ENCODE measurements around the gene IFT27.
"Not testable (repeated sequence)": the region's sequence is repeated elsewhere in the genome, so short reads cannot be mapped to it uniquely, and the experiment has no call there.

The IFT27 gene

DNA sequence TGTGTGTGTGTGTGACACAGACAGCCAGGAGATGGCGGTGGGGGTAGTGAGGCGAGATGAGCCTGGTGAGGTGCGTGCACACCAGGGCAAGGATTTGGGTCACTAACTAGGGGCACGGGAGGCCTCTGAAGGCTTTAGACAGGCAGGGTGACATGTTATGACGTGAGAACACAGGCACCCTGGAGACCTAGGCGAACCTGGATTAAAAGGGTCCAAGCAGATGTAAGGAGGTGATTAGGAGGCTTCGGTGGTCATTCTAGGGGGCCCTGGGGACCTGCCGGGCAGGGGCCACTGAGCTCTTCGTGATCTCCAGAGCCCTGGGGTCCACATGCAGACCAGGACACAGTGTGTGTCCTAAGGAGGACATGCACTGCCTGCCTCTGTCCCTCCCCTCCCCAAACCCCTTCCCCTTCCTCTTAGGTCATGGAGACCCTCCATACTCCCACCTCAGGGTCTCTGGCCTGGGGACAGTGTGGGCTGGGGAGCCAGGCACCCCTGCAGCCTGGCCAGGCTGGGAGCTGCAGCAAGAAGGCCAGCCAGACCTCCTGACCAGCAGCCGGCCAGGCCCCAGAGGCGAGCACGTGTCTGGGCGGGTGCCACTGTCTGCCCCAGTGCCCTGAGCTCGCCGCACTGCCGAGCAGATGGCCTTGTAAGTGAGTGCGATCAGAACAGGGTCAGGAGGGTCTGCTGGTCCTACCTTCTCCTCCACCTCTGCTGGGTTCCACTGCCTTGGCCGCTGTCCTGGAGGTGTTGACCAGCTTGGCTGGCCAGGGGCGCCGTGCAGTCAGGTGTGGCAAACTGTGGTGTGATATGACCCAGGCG lies 32.1 kb downstream of the IFT27 start:
- no peak for DNase-seq (ENCODE audit: low spot score)

DNA sequence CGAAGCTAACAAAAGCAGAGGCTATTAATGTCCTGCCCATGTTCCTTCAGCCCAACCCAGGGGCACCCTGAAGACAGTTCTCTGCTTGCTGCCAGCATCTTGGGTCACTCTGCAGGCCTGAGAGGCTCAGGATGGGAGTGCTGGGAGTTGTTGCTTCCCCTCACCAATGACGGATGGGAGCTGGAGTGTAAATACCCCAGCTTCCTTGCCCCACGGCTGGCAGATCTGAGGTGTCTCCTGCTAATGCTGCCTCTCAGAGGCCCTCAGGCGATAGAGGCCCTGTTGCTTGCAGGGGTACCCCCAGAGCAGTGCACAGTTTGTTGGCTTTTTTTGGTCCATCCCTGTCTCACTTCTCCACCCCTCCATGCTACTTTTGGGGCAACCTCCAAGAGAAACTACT lies 32.9 kb downstream of the IFT27 start:
- no peak for DNase-seq (ENCODE audit: low spot score)

DNA sequence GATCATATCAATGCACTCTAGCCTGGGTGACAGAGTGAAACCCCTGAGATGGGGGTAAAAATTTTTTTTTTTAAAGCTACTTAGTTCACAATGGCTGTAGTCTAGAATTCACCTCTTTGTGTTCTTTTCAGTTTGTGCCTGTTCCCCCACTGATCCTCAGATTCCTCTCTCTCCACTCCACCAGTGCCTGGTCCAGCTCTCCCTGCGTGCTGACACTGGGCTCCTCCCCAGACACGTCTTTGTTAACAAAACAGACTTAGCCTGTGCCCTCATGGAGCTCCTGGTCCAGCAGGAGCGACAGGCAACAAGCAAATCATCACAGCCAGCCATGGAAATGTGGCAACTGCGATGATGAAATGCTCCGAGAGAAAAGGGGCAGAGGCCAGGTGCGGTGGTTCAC lies 34.0 kb downstream of the IFT27 start:
- DNase-seq (ENCODE audit: low spot score), result no peak

DNA sequence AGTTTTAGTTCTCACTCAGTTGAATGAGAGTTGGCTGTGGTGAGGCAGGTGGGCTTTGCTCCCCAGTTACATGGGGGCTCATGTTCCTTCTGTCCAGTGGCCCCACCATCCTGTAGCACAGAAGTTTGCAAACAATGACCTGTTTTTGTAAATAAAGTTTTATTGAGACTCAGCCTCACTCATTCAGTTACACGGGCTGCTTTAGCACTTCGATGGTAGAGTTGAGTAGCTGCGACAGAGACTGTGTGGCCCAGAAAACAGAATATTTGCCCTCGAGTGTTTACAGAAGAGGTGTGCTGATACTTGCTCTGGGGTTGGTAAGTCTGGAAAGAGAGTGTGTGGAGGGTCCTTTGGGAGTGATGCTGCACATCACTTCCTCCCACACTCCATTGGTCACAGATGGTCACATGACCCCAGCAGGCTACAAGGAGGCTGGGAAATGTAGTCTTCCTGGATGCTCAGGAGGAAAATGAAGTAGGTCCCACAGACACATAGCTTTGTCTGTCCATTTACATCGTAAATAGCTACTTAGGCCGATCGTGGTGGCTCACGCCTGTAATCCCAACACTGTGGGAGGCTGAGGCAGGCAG lies 34.6 kb downstream of the IFT27 start:
- no peak for DNase-seq (ENCODE audit: low spot score)

DNA sequence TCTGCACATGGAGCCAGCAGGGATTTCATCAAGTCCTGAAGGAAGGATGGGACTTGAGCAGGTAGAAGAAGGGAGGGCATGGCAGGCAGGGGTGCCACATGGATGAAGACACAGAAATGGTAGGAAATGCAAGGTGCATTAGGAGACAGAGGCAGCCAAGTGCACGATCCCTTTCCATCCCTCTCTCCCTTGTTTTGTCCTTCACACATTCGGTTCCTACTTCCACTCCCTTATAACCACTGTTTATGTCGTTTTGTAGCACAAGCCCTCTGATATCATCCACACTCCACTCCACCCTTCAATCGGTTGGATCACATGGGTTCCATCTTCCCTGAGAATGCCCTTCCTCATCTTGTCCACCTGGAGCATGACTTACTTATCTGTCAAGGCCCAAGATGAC lies 35.2 kb downstream of the IFT27 start:
- DNase-seq (ENCODE audit: low spot score), result no peak

DNA sequence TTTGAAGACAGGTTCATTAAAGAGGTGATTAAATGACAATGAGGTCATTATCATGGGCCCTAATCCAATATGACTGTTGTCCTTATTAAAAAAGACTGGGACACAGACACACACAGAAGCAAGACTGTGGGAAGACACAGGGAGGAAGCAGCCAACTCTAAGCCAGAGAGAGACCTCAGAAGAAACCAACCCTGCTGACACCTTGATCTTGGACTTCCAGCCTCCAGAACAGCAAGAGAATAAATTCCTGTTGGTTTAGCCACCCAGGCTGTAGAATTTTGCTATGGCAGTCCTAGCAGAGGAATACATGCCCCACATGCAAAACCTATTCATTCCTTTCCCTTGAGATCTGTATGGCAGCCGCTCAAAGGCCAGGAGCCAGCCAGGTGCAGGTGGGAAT lies 36.7 kb downstream of the IFT27 start:
- no peak for DNase-seq (ENCODE audit: low spot score)

DNA sequence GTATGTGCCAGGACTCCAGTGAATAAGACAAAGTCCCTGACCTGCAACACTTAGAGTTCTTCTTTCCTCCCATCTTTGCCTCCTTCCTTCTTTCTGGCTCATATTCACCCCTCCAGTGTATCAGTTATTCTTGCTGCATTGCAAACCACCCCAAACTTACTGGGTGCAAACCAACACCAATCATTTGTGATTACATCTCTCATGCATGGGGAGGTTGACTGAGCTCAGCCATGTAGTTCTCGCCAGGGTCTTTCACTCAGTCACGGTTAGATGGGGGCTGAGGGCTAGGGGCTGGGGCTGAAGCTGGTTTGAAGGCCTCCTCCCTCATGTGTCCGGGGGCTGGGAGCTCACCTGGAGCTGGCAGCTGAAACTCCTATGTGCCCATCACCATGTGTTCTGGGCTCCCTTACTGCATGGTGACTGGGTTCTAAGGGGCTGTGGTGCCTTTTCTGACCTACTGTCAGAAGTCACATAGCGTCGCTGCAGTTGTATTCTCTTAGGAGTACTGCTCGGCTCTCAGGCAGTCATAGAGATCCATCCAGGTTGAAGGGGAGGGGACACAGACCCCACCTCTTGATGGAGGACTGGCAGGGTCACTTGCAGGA lies 37.4 kb downstream of the IFT27 start:
- no peak for DNase-seq (ENCODE audit: low spot score)

DNA sequence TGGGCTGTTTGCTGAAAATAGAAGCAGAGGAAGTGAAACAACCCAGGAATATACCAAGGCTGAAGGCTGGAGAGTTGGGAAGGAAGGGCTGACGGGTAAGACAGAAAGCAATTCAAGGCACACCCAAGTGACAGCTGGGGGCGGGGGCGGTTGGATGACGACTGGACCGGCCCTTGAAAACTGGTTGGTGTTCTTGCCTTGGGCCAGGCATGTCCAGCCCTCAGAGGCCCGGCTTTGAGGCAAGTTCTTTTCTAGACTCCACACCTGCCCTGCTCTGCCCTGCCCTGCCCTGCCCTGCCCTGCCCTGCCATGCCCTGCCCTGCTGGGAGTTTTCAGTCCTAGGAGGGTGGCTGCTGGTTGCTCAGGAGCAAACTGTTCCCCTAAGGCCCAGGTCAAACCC lies 38.1 kb downstream of the IFT27 start:
- DNase-seq (ENCODE audit: low spot score), result no peak

DNA sequence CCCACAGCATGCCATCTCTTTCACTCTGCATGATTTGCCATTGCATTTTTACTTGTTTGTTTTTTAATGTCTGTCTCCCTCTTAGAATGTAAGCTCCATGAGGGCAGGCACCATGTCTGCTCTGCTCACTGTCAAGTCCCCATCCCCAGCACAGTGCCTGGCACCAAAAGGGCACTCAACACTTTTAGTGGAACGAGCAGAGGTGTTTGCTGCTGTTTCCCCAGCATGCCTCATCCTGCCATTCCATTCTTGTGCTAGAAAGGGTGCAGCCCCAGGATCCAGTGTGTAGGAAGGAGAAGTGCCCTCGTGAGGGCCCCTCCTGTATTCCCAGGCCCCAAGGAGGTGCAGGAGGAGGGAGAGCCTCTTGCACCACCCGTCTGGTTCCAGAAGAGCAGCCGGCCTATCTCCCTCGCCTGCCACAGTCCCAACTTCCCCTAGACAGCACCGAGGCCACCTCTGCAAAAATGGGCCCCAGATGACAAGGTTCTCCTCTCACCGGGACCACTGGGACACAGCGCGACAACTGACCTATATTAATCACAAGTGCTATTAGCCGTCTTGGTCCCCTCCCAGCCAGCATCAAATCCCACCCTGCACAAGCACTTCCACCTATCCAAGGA lies 39.1 kb downstream of the IFT27 start:
- DNase-seq (ENCODE audit: low spot score), result no peak

DNA sequence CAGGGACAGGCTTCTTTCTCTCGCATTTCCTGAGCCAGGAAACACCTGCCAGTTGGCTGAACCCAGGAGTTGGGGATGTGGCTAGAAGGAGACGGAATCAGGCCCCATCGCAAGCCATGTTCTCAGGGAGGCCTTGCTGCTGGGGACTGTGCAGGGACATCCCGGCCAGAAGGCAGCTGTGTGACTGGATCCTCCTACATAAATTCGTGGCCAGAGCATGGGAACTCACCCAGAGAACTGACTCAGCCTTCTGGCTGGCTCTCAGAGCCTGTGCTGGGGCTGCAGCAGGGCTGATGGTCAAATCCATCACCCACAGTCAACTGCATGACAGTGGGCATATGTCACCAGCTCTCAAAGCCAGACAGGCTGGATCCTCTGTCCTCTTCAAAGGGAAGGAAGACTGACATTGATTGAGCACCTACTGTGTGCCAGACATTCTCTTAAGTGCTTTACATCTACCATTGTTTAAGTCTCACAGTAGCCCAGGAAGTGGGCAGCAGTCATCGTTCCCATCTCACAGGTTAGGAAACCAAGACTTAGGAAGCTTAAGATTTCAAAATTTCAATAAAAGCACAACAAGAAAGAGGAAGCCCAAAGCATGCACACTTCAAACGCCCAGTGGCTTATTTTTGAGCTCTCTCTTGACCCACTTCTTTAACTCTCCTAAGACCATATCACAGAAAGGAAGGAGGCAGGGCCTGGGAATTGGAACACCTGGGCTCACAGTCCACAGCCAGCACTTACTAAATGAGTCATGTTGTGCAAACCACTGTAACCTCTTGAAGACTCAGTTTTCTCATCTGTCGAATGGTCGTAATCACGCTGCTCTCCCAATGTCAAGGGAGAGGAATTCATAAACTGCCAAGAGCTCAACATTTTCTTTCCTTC lies 41.5 kb downstream of the IFT27 start:
- DNase-seq (ENCODE audit: low spot score), result no peak

DNA sequence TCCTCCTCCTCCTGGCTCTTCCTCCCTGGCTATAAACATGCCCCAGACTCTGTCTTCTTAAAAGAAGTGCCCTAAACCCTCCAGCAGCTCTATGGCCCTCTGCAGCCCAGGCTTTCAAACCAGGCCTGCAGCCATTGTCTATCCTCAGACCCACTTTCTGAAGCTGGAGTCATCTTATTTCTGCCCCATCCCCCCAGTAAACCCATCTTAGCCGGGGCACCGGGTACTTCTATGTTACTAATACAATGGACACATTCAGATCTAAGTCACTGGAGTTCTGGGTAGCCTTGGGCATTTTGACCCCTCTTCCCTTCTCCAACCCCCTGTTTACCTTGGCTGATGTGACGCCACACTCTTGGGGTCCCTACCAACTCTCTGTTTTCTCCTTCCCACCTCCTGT lies 42.6 kb downstream of the IFT27 start:
- no peak for DNase-seq (ENCODE audit: low spot score)

DNA sequence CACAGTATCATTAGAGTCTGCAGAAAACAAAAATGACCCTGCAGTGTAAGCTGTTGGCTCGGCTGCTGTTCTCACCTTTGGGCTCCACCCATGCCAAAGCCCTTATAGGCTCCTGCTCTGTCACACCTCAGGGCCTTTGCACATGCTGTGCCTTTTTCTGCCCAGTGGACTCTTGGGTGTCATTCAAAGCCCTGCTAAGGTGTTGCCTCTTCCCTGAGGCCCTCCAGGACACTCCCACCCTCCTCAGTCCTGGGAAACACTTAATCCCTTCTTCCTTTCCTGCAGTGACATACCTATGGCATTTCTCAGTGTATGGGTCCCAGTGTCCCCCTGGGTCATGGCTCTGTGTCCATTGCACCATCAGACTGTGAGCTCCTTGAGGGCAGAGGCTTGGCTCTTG lies 43.3 kb downstream of the IFT27 start:
- DNase-seq (ENCODE audit: low spot score), result no peak

DNA sequence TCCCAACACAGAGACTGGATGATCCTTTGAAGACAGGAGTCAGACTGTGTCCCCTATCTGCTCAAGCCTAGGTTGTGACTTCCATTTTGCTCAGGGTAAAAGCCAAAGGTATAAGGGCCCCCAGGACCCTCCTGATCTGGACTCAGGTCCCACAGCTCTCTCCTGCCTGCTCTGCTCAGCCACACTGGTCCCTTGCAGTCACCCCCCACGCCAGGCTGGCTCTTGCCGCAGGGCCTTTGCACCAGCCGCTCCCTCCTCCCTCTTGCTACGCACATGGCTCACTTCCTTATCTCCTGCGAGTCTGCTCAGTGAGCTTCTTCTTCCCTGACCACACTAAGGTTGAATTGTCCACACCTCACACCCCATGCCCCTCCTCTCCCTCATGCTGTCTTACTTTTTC lies 44.0 kb downstream of the IFT27 start:
- no peak for DNase-seq (ENCODE audit: low spot score)

DNA sequence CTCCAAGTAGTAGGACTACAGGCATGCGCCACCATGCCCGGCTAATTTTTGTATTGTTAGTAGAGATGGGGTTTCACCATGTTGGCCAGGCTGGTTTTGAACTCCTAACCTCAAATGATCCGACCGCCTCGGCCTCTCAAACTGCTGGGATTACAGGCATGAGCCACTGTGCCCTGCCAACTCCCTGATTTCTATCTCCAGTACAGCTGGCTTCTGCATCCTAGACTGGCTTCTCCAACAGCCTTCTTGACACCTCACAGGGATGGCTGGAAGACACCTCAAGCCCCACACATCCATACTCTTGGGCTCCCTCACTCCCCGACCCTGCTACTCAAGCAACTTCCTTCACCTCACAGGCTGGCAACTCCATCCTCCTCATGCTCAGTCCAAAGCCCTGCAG lies 44.6 kb downstream of the IFT27 start:
- DNase-seq (ENCODE audit: low spot score), result not testable (repeated sequence)

DNA sequence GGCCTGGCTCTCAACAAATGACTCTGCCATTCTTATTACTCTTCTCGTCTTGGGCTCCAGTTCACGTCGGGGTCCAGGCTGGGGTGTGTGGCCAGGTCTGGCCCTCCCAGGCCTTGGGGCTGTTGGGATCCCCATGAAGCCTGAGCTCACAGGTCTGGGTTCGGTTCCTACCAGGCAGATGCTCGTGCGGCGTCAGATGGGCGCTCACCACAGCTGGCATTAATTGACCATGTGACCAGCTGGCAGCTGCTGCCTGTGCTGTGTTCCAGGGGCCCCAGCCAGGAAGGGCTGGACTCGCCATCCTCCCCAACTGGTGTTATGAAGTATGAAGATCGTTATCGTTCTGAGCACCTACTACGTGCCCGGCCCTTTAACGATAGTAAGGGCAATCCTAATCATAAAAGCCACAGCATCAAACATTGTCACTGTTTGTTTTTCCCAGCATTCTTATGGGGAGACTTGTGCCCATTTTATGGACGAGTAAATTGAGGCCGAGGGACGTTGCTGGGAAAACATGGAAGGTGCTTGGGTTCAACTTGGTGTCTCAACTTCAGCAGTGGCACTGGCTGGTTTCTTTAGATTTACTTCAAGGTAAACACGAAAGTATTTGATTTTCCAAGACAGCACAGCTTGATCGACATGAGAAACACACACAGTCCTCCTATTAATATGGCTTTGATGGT lies 45.6 kb downstream of the IFT27 start:
- DNase-seq (ENCODE audit: low spot score), result no peak

DNA sequence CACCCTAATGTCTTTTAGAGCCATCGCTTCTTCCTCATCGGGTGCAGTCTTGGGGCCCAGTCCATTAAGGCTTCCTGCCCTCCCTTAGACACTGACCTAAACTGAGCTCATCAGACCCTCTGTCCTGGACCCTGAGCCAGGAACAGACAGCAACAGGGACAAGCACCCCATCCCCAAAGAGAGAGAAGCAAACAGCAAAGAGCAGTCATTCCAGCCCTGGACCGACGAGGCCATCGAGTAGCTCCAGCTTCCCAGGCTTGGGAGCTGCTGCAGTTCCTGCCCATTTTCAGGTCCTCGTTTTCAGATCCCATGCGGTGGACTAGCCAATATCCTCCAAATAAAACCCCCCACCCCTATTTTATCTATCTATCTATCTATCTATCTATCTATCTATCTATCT lies 46.6 kb downstream of the IFT27 start:
- DNase-seq (ENCODE audit: low spot score), result no peak

DNA sequence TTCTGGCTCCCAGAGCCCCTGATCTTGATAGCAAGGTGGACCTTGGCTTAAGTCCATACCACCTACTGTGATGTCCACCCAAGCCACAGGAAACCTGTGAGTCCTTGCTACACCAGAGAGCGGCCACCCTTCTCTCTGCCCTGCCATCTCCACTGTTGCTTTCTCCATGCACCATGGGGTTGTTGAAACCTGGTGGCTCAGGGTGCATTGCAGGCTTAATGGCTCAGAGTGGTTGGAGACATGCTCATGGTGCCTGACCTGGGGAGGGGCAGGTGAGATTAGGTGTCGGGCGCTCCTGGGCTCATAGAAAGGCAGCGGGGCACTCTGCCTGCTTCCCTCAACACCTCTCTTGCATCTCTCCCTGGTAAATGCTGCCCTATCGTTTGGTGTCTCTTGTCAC lies 47.4 kb downstream of the IFT27 start:
- no peak for DNase-seq (ENCODE audit: low spot score)

DNA sequence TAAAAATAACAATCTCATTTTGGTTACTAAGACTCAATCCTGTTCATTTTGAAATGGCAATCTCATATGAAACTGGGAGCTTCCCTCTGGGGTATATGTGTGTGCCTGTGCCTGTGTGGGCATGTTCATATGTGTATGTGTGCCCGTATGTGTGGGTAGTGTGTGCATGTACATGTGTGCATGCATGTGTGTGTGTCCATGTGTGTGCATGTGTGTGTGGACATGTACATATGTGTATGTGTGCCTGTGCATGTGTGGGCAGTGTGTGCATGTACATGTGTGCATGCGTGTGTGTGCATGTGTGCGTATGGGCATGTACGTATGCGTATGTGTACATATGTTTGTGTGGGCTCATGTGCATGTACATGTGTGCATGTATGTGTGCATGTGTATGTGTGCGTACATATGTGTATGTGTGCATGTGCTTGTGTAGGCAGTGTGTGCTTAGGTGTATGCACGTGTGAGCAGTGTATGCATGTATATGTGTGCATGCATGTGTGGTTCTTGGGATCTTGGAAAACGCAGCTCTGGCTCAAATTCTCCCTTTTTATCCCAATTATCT lies 47.9 kb downstream of the IFT27 start:
- no peak for DNase-seq (ENCODE audit: low spot score)

DNA sequence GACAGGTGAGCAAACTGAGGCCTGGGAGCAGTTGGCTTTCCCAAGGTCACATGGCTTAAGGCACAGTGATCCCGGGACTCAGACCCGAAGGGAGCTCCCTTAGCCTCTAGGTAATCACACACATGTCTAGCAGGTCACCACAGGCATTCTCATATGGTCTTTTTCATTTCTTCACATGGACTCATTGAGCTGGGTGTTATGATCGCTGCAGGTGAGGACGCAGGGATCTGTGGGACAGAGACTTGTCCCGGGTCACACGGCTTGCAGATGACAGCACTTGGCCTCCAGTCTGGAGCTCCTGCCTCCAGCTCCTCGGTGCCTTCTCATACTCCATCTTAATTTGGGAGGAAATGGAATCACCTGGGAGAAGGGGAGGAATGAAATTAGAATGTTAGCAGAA lies 48.8 kb downstream of the IFT27 start:
- no peak for DNase-seq (ENCODE audit: low spot score)

DNA sequence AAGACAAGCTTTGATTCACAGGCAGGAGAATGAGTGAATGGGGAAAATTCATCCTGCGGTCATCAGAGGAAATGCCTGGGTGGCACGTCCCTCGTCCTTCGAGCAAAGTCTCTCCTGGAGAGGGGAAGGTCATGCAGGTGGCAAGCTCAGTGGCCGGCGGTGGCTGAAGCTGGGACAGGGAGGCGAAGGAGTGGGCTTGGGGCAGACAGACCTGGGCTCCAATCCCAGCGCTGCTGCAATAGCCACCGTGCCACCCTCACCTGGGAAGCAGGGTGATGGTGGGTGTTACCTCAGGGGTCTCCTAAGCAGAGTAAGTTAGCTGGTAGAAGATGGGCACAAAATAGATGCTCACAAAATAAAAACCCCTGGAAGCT lies 49.9 kb downstream of the IFT27 start:
- DNase-seq (ENCODE audit: low spot score), result no peak

DNA sequence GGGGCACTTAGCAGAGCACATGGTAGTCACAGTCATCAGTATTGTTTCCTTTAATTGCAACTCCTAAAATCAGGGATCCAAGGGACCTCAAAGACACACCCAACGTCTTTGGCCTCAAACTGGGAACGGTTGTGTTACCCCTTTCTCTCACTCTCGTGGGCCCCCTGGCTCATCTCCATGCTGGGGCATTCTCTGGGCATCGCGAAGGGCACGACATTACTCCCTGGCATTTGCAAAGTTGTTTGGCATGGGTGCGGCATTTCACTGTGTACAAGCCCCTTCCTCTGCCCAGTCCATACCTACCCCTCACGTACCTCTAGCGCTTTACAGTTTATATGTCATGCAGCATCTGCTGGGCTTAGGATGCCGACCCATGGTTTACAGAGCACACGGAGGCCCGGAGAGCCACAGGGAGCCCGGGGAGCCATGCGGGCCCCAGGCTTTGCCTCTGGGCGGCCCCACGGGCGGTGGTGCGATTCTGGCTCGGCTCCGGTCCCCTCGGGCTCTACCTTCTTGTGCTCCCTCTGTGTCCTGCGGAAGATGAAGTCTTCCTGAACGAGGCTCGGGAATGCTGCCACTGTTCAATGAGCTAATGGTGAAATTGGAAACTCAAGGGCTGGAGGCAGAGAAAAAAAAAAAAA lies 50.4 kb downstream of the IFT27 start:
- no peak for DNase-seq (ENCODE audit: low spot score)
